Kidney (tissue), 14 donors: ENCODE data around the gene REEP6. TPM values are rescaled to one million over a fixed set of nuclear protein-coding genes. Genes with fewer than 3 reads are reported as not detected.

ENCODE experiments used
- DNase-seq, 5 donors: peaks; one replicate each; pipeline ENCODE4 v3.0.0-alpha.2; 2013 to 2020
- FAIRE-seq: peaks from 2 replicates; lab custom pipeline; 2012; peaks lifted over from hg19 to GRCh38; lab: Jason Lieb, UNC
- H3K27ac ChIP-seq, 2 donors: one replicate each; pipeline ENCODE4 v1.7.0; 2013; ENCODE audit warnings: low read depth in 2 of 2, low read length in 2 of 2, inconsistent platforms in 1 of 2
- H3K27me3 ChIP-seq: one replicate; pipeline ENCODE4 v1.7.1; 2013; ENCODE audit warnings: low read length, inconsistent platforms; ENCODE audit not compliant: control insufficient read depth, insufficient read depth
- H3K36me3 ChIP-seq, 3 donors: one replicate each; pipeline versions ENCODE4 v1.7.0 to v1.7.1; 2013; ENCODE audit warnings: low read length in 3 of 3, control low read depth in 1 of 3, inconsistent platforms in 1 of 3; ENCODE audit not compliant: insufficient read depth in 3 of 3, control insufficient read depth in 2 of 3
- H3K4me1 ChIP-seq, 3 donors: one replicate each; pipeline versions ENCODE4 v1.7.0 to v1.7.1; 2013; ENCODE audit warnings: low read length in 3 of 3, inconsistent platforms in 1 of 3, low read depth in 1 of 3; ENCODE audit not compliant: control insufficient read depth in 2 of 3, insufficient read depth in 2 of 3
- H3K4me3 ChIP-seq, 3 donors: one replicate each; pipeline versions ENCODE4 v1.7.0 to v1.8.1; 2013; ENCODE audit warnings: low read length in 3 of 3, control low read depth in 1 of 3, inconsistent platforms in 1 of 3
- H3K9ac ChIP-seq, 3 donors: one replicate each; pipeline versions ENCODE4 v1.7.0 to v1.7.1; 2013; ENCODE audit warnings: low read length in 3 of 3, control low read depth in 1 of 3, inconsistent platforms in 1 of 3
- H3K9me3 ChIP-seq, 3 donors: one replicate each; pipeline versions ENCODE4 v1.7.0 to v1.7.1; 2013; ENCODE audit warnings: low read length in 3 of 3, control low read depth in 1 of 3, inconsistent platforms in 1 of 3; ENCODE audit not compliant: control insufficient read depth in 2 of 3, insufficient read depth in 1 of 3
- CTCF ChIP-seq: IDR thresholded peaks from 3 replicates; pipeline ENCODE4 v1.5.1; 2012; ENCODE audit warnings: mild to moderate bottlenecking, moderate library complexity, borderline replicate concordance; ENCODE audit not compliant: insufficient read depth; ENCODE audit errors: extremely low read depth
- intact Hi-C: fragments of 100-400 bp; cut with DNase I; formaldehyde crosslinking; loops from one replicate; pipeline ENCODE4 v1.11.1; 2022
- polyA plus RNA-seq: library from polyadenylated mRNA; stranded (reverse); fragments of 350-450 nt; fragmentation: Illumina TruSeq; extraction: RNeasy Lipid Tissue Mini Kit (QIAGEN cat#74804); gene quantifications from one replicate; pipeline ENCODE4 v1.2.3, GENCODE V29; 2014; ENCODE audit warnings: low read depth, low replicate concordance; ENCODE audit not compliant: insufficient read depth
- total RNA-seq: library from RNA; stranded (reverse); fragmentation: NEBNext Ultra II Directional; extraction: Animal tissue kit (Norgen Biotek cat#: 25700); gene quantifications from one replicate; pipeline ENCODE4 v1.2.1, GENCODE V29; 2021
- donor health status: control.
- donor health status: control.
- donor health status: control.
- donor health status: control.
- donor health status: control.
- donor health status: DM: yes; HTN: yes; CAD: no.
- donor health status: Normal renal cell carcinoma (clear cell type).

REEP6 gene
- total and polyA plus RNA-seq, 2 donors from 2014 or later: 9.6 to 60.0 TPM

GRCh38 chr19:1520203-1520780 lies 29.3 kb downstream of the REEP6 start:
- intact Hi-C loops: no loop called here
- peaks cover 9% of the 10 kb centered on the region for H3K27me3 ChIP-seq
- H3K4me1 ChIP-seq: peaks cover 0 to 4% (median 0%) of the 10 kb centered on the region in 3 donors
- H3K4me3 ChIP-seq: no peak overlapping the region
- H3K27ac ChIP-seq: no peak overlapping the region
- H3K9me3 ChIP-seq: peaks cover 0 to 2% (median 0%) of the 10 kb centered on the region in 3 donors
- H3K9ac ChIP-seq: no peak overlapping the region
- FAIRE-seq: no peak
- no peak for DNase-seq
- H3K36me3 ChIP-seq: no peaks in the 10 kb centered on the region
- TF ChIP-seq CTCF: no peak

GRCh38 chr19:1521636-1522035 lies 30.7 kb downstream of the REEP6 start:
- intact Hi-C loops: no loop called here
- no peak for TF ChIP-seq CTCF
- no peaks in the 10 kb centered on the region for H3K36me3 ChIP-seq
- peaks cover 9% of the 10 kb centered on the region for H3K27me3 ChIP-seq
- H3K27ac ChIP-seq: no peak overlapping the region
- no peak overlapping the region for H3K4me3 ChIP-seq
- DNase-seq (no peak), FAIRE-seq (no peak)
- peaks cover 0 to 2% (median 0%) of the 10 kb centered on the region in 3 donors for H3K9me3 ChIP-seq
- H3K4me1 ChIP-seq: peaks cover 0 to 4% (median 0%) of the 10 kb centered on the region in 3 donors
- H3K9ac ChIP-seq: no peak overlapping the region

- Histone ChIP-seq H3K27ac (no peak overlapping the region), H3K4me3 (no peak overlapping the region), H3K27me3 (peaks cover 9% of the 10 kb centered on the region), H3K4me1 (peaks cover 0 to 4% (median 0%) of the 10 kb centered on the region in 3 donors), H3K9me3 (peaks cover 0 to 2% (median 0%) of the 10 kb centered on the region in 3 donors), H3K36me3 (no peaks in the 10 kb centered on the region), H3K9ac (no peak overlapping the region)
- DNase-seq: no peak
- TF ChIP-seq CTCF: no peak
- intact Hi-C loops: no loop called here
- FAIRE-seq: no peak
These were observed 31.1 kb downstream of the REEP6 start for GRCh38 chr19:1522061-1522460.

- DNase-seq (no peak), FAIRE-seq (no peak)
- no peak for TF ChIP-seq CTCF
- Histone ChIP-seq H3K4me3 (no peak overlapping the region), H3K36me3 (no peaks in the 10 kb centered on the region), H3K27me3 (peaks cover 9% of the 10 kb centered on the region), H3K9ac (no peak overlapping the region), H3K4me1 (peaks cover 0 to 4% (median 0%) of the 10 kb centered on the region in 3 donors), H3K27ac (no peak overlapping the region), H3K9me3 (peaks cover 0 to 2% (median 0%) of the 10 kb centered on the region in 3 donors)
- intact Hi-C loops: no loop called here
These were observed 31.9 kb downstream of the REEP6 start for GRCh38 chr19:1522838-1523237.
